ENCODE data around the gene CECR2.

Gene CECR2

GRCh38 chr22:17431179-17431578, 61.9 kb downstream of the CECR2 start:
- H3K27ac ChIP-seq (ENCODE audit: low read depth, low read length) = peak overlapping the region; percentile 95
- H3K9me3 ChIP-seq (ENCODE audit: control insufficient read depth, insufficient read depth, low read length) = no peaks in the 10 kb centered on the region
- peaks cover 74% of the 10 kb centered on the region for H3K79me2 ChIP-seq (ENCODE audit: control insufficient read depth, low read length)
- no peak for TF ChIP-seq CTCF (IDR thresholded peaks at IDR 0.05; ENCODE audit: low read depth, low read length, poor library complexity, severe bottlenecking)
- TF ChIP-seq EZH2phosphoT487 (IDR thresholded peaks at IDR 0.05; ENCODE audit: borderline replicate concordance, low read length) = no peak
- H3F3A ChIP-seq (ENCODE audit: control insufficient read depth, insufficient read depth) = peaks cover 19% of the 10 kb centered on the region
- no peaks in the 10 kb centered on the region for H3K27me3 ChIP-seq (ENCODE audit: control insufficient read depth, low read length)
- peak overlapping the region; percentile 60 for H3K4me2 ChIP-seq (ENCODE audit: low read length)
- H3K4me3 ChIP-seq (ENCODE audit: low read length) = peak overlapping the region; percentile 49
- H4K20me1 ChIP-seq (ENCODE audit: control insufficient read depth, insufficient read depth, low read depth, low read length) = no peaks in the 10 kb centered on the region
- no peaks in the 10 kb centered on the region for H3K9me2 ChIP-seq (replicated peaks; ENCODE audit: control insufficient read depth, low read length)
- H3K36me3 ChIP-seq (ENCODE audit: control insufficient read depth, low read length) = no peaks in the 10 kb centered on the region
- peaks cover 84% of the 10 kb centered on the region for H3K4me1 ChIP-seq (ENCODE audit: control insufficient read depth, low read length)

- peaks cover 95% of the 10 kb centered on the region for H3K4me1 ChIP-seq (ENCODE audit: control insufficient read depth, low read length)
- H3K27me3 ChIP-seq (ENCODE audit: control insufficient read depth, low read length) = no peaks in the 10 kb centered on the region
- H4K20me1 ChIP-seq (ENCODE audit: control insufficient read depth, insufficient read depth, low read depth, low read length) = no peaks in the 10 kb centered on the region
- H3F3A ChIP-seq (ENCODE audit: control insufficient read depth, insufficient read depth) = peaks cover 32% of the 10 kb centered on the region
- no peaks in the 10 kb centered on the region for H3K9me2 ChIP-seq (replicated peaks; ENCODE audit: control insufficient read depth, low read length)
- no peak for TF ChIP-seq CTCF (IDR thresholded peaks at IDR 0.05; ENCODE audit: low read depth, low read length, poor library complexity, severe bottlenecking)
- no peak for TF ChIP-seq EZH2phosphoT487 (IDR thresholded peaks at IDR 0.05; ENCODE audit: borderline replicate concordance, low read length)
- peak overlapping the region; percentile 95 for H3K27ac ChIP-seq (ENCODE audit: low read depth, low read length)
- H3K36me3 ChIP-seq (ENCODE audit: control insufficient read depth, low read length) = no peaks in the 10 kb centered on the region
- peak overlapping the region; percentile 99 for H3K4me2 ChIP-seq (ENCODE audit: low read length)
- peak overlapping the region; percentile 71 for H3K4me3 ChIP-seq (ENCODE audit: low read length)
- H3K9me3 ChIP-seq (ENCODE audit: control insufficient read depth, insufficient read depth, low read length) = no peaks in the 10 kb centered on the region
- peaks cover 82% of the 10 kb centered on the region for H3K79me2 ChIP-seq (ENCODE audit: control insufficient read depth, low read length)
Observed at GRCh38 chr22:17434856-17435255, 65.6 kb downstream of the CECR2 start.

GRCh38 chr22:17435375-17435774, 66.1 kb downstream of the CECR2 start:
- Histone ChIP-seq H3K4me2 (ENCODE audit: low read length) (peak overlapping the region; percentile 99), H3F3A (ENCODE audit: control insufficient read depth, insufficient read depth) (peaks cover 33% of the 10 kb centered on the region), H3K4me1 (ENCODE audit: control insufficient read depth, low read length) (peaks cover 95% of the 10 kb centered on the region), H3K27ac (ENCODE audit: low read depth, low read length) (peak overlapping the region; percentile 95), H3K9me3 (ENCODE audit: control insufficient read depth, insufficient read depth, low read length) (no peaks in the 10 kb centered on the region), H3K4me3 (ENCODE audit: low read length) (peak overlapping the region; percentile 71), H4K20me1 (ENCODE audit: control insufficient read depth, insufficient read depth, low read depth, low read length) (no peaks in the 10 kb centered on the region), H3K36me3 (ENCODE audit: control insufficient read depth, low read length) (no peaks in the 10 kb centered on the region), H3K79me2 (ENCODE audit: control insufficient read depth, low read length) (peaks cover 80% of the 10 kb centered on the region), H3K9me2 (replicated peaks; ENCODE audit: control insufficient read depth, low read length) (no peaks in the 10 kb centered on the region), H3K27me3 (ENCODE audit: control insufficient read depth, low read length) (no peaks in the 10 kb centered on the region)
- TF ChIP-seq CTCF (IDR thresholded peaks at IDR 0.05; ENCODE audit: low read depth, low read length, poor library complexity, severe bottlenecking) = no peak
- no peak for TF ChIP-seq EZH2phosphoT487 (IDR thresholded peaks at IDR 0.05; ENCODE audit: borderline replicate concordance, low read length)

Measured in DOHH2 (cell line).